AG08395 (cell line): ENCODE measurements around the gene RRAGD.

ENCODE experiments used
- DNase-seq: peaks from one replicate; pipeline ENCODE4 v3.0.0; 2012; ENCODE audit warnings: mixed read lengths, low spot score

The RRAGD gene

GRCh38 chr6:89412071-89413005 lies at the start of gene RRAGD:
TSS of gene RRAGD (minus strand) at chr6:89412273. CDS start at chr6:89411993, 280 bp downstream.
- peak; percentile 40 for DNase-seq

- DNase-seq: no peak
These were observed 48.6 kb upstream of the RRAGD start for GRCh38 chr6:89460713-89461112.

- no peak for DNase-seq
These were observed 47.4 kb upstream of the RRAGD start for GRCh38 chr6:89459501-89459900.

- DNase-seq: no peak
These were observed 46.6 kb upstream of the RRAGD start for GRCh38 chr6:89458704-89459103.

GRCh38 chr6:89454300-89454699 lies 42.2 kb upstream of the RRAGD start:
- DNase-seq: no peak

- no peak for DNase-seq
These were observed 40.2 kb upstream of the RRAGD start for GRCh38 chr6:89452281-89452680.

DNA sequence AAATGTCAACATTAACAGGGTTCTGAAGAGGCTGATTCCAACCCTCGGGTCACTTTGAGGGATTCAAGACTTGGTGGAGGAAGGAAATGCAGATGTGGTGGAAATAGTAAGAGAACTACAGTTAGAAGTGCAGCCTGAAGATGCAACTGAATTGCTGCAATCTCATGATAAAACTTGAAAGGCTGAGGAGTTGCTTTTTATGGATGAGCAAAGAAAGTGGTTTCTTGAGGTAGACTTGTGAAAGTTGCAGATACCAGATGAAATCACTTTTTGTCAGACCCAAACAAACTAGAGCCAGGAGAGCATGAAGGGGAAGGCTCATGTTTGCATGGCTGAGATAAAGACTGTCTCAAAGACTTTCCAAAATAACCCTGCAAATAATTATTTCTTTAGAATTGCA lies 37.1 kb upstream of the RRAGD start:
- no peak for DNase-seq

DNA sequence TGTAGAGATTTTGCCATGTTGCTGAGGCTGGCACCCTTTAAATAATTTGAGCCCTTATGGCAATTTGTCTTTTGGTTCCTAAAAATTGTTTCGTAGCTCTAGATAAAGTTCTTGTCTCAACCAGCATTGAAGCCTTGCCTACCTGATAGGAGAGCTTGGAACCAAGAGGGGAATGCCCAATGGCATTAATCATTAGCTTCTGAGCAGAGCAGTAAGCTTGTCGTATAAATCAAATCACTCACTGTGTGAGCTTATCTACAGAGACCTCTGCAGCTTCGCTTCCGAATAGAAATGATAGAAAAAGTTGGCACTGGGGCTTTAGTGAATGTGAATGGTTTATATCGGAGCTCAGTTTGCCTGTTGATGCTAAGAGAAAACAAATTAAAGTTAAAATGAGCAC lies 31.6 kb upstream of the RRAGD start:
- no peak for DNase-seq

GRCh38 chr6:89440200-89440599 lies 28.1 kb upstream of the RRAGD start:
- DNase-seq: no peak

- DNase-seq: no peak
These were observed 26.9 kb upstream of the RRAGD start for GRCh38 chr6:89439014-89439413.

DNA sequence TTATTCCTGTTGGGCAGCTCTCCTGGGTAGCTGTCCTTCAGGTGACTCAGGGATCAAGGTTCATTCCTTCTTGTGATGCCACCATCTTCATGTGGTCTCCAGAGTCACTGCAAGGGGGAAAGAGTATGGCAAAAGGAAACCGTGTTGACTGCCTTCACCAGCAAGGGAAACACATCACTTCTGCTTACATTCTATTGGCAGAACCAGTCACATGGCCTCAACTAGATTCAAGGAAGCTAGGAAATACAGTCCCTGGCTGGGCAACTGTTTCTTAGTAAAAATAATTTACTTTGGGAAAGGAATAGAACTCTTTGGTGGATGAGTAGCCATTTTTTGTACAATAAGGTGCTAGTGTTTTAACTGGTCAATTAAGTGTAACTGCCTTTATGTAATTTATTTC lies 26.2 kb upstream of the RRAGD start:
- DNase-seq: no peak

- DNase-seq: no peak
These were observed 24.2 kb upstream of the RRAGD start for GRCh38 chr6:89436226-89436625.

DNA sequence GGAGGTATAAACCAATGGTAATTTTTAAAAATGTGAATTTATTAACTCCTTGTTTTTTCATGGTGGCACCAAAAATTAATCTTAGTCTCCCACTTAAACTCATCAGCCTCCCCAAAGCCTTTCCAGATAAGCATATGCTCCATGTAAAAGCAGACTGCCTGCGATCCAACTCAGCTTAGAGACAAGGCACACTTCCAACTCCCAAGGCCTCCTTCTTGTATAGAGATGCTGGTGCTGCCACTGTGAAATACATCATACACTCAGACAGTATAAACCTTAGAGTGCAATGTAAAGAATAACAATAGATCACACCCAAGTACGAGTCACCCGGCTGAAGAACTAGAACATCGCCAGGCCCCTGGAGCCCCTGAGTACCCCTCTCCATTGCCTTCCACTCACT lies 22.9 kb upstream of the RRAGD start:
- DNase-seq: no peak

DNA sequence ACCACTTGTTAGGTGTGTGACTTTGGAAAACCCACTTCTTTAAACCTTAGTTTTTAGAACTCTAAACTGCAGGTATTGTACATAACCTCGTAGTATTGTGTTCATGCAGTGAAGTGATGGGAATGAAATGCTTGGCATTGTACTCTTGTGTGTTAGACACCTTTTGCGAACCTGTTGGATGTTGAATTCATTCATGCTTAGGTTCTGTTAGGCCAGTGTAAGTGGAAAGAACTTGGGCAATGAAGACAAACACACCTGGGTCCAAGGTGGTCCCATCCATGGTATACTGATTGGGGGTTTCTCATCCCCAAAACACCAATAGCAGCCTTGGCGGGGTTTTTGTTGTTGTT lies 22.1 kb upstream of the RRAGD start:
- DNase-seq: no peak

GRCh38 chr6:89433252-89434149 lies 21.4 kb upstream of the RRAGD start:
- DNase-seq: no peak

GRCh38 chr6:89432875-89433251 lies 20.8 kb upstream of the RRAGD start, which contains the start of gene ANKRD6:
TSS of gene ANKRD6 (plus strand) at chr6:89433152. CDS start at chr6:89566977, 133,825 bp downstream.
- peak; percentile 64 for DNase-seq

DNA sequence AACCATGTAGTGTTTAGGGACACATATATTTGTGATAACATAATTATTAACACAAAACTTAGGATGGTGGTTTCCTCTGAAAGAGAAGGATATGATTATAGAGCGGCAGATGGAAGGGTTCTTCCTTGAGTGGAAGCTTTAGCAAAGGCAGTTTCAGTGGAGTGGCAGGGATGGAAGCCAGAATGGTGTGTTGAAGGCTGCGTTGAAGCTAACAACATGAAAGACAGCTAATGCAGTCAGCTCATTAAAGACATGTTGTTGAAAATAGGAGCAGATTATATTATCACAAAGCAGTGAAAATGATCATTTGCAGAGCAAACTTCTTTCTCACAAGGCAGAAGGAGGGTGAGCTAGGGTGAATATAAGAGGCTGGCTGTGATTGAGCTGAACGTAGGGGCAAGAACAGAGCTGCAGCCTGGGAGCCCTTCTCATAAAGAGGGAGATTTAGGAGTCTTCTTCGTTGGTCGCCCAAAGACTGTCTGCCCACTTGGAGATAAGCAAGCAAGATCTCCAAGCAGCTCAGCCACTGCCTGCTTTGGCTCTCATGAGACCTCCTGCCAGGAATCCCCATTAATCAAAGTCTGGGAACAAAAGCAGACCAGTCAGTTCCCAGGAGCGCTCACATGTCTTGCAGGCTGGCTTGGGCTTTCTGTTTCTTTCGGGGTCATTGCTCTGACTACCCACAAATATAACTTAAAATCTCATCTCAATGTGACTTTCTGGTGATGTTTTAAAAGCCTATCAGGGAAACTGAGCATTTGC lies 18.3 kb upstream of the RRAGD start:
- no peak for DNase-seq

DNA sequence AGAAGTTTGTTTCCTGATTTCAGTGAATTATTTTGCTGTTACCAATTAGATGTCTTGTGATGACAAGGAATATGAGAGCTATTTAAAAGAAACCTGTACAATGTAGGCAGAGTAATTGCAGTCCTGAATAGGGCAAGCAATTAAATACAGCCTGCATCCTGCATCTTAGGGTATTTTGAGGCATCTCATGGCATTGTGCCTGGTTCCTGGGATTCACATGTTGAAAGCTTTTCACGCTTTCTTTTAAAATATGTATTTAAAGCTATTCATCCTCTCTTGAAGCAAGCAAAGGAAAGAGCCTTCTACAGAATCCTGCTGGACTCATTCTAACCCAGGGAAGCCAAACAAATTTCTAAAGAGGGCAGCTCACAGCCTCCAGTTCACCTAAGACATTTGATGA lies 4.7 kb upstream of the RRAGD start:
- no peak for DNase-seq

GRCh38 chr6:89415185-89415584 lies 3.1 kb upstream of the RRAGD start:
- DNase-seq: no peak

DNA sequence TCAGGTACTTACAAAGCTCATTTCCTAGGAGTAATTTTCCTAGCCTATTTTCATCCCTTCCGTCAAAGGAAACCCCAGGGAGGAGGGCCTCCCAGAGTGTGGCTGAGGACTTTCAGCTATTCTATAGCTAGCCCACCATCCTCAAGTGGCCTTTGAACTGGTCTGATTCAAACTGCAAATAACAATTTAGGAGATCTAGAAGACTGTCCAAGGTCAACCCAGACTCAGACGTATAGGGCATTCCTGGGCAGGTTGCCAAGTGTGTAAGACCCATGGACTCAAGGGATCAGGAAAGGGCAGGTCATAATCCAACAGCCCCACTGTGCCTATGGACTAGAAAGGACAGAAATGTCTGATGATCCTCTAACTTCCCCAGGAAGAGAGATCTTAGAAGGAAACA lies 2.1 kb upstream of the RRAGD start:
- no peak for DNase-seq

- no peak for DNase-seq
These were observed 930 bp upstream of the RRAGD start for GRCh38 chr6:89413006-89413400.
